Mucosa of stomach (tissue), 1 donor: Measurements from ENCODE around the gene RAPGEF1.

Experiments used
- H3K27me3 ChIP-seq: one replicate; pipeline ENCODE4 v1.7.0; 2013; ENCODE audit warnings: mild to moderate bottlenecking, low read length; ENCODE audit not compliant: control insufficient read depth, insufficient read depth
- H3K36me3 ChIP-seq: one replicate; pipeline ENCODE4 v1.7.0; 2013; ENCODE audit warnings: low read length; ENCODE audit not compliant: control insufficient read depth, insufficient read depth
- H3K4me1 ChIP-seq: one replicate; pipeline ENCODE4 v1.7.0; 2013; ENCODE audit warnings: mild to moderate bottlenecking, low read length; ENCODE audit not compliant: control insufficient read depth, insufficient read depth
- H3K4me3 ChIP-seq: one replicate; pipeline ENCODE4 v1.7.0; 2013; ENCODE audit warnings: low read length
- H3K9ac ChIP-seq: one replicate; pipeline ENCODE4 v1.7.0; 2013; ENCODE audit warnings: mild to moderate bottlenecking, low read length, moderate library complexity
- H3K9me3 ChIP-seq: one replicate; pipeline ENCODE4 v1.7.0; 2013; ENCODE audit warnings: mild to moderate bottlenecking, low read length, moderate library complexity; ENCODE audit not compliant: control insufficient read depth
- donor health status: Pancreatic carcinoma.

The RAPGEF1 gene

GRCh38 chr9:131698618-131698985, 41.3 kb downstream of the RAPGEF1 start:
- H3K4me1 ChIP-seq = peaks cover 33% of the 10 kb centered on the region
- no peak overlapping the region for H3K9ac ChIP-seq

GRCh38 chr9:131697908-131698617, 41.8 kb downstream of the RAPGEF1 start:
- Histone ChIP-seq H3K9ac (no peak overlapping the region), H3K4me3 (no peak overlapping the region), H3K36me3 (no peaks in the 10 kb centered on the region), H3K27me3 (no peaks in the 10 kb centered on the region), H3K9me3 (no peaks in the 10 kb centered on the region), H3K4me1 (peaks cover 28% of the 10 kb centered on the region)

More at GRCh38 chr9:131698618-131698985, 41.3 kb downstream of the RAPGEF1 start:
- no peaks in the 10 kb centered on the region for H3K27me3 ChIP-seq
- H3K9me3 ChIP-seq = no peaks in the 10 kb centered on the region
- H3K4me3 ChIP-seq = no peak overlapping the region
- no peaks in the 10 kb centered on the region for H3K36me3 ChIP-seq

- H3K9me3 ChIP-seq = no peaks in the 10 kb centered on the region
- no peaks in the 10 kb centered on the region for H3K36me3 ChIP-seq
- no peak overlapping the region for H3K4me3 ChIP-seq
- no peak overlapping the region for H3K9ac ChIP-seq
- no peaks in the 10 kb centered on the region for H3K27me3 ChIP-seq
- H3K4me1 ChIP-seq = peaks cover 27% of the 10 kb centered on the region
Measured at GRCh38 chr9:131697097-131697496, 42.8 kb downstream of the RAPGEF1 start.

- Histone ChIP-seq H3K9me3 (no peaks in the 10 kb centered on the region), H3K4me3 (no peak overlapping the region), H3K9ac (no peak overlapping the region), H3K27me3 (no peaks in the 10 kb centered on the region), H3K4me1 (peaks cover 23% of the 10 kb centered on the region), H3K36me3 (no peaks in the 10 kb centered on the region)
Measured at GRCh38 chr9:131695836-131696460, 43.9 kb downstream of the RAPGEF1 start.

GRCh38 chr9:131695366-131695765, 44.5 kb downstream of the RAPGEF1 start:
- no peaks in the 10 kb centered on the region for H3K9me3 ChIP-seq
- H3K9ac ChIP-seq = no peak overlapping the region
- H3K4me3 ChIP-seq = no peak overlapping the region
- no peaks in the 10 kb centered on the region for H3K36me3 ChIP-seq
- H3K4me1 ChIP-seq = peaks cover 23% of the 10 kb centered on the region
- H3K27me3 ChIP-seq = no peaks in the 10 kb centered on the region

- Histone ChIP-seq H3K4me1 (peaks cover 23% of the 10 kb centered on the region), H3K36me3 (no peaks in the 10 kb centered on the region), H3K4me3 (no peak overlapping the region), H3K27me3 (no peaks in the 10 kb centered on the region), H3K9me3 (no peaks in the 10 kb centered on the region), H3K9ac (no peak overlapping the region)
Measured at GRCh38 chr9:131693651-131694597, 46.0 kb downstream of the RAPGEF1 start.

- Histone ChIP-seq H3K27me3 (no peaks in the 10 kb centered on the region), H3K4me3 (no peak overlapping the region), H3K9ac (no peak overlapping the region), H3K36me3 (no peaks in the 10 kb centered on the region), H3K9me3 (no peaks in the 10 kb centered on the region), H3K4me1 (peaks cover 17% of the 10 kb centered on the region)
Measured at GRCh38 chr9:131692612-131693562, 47.0 kb downstream of the RAPGEF1 start.

- Histone ChIP-seq H3K9ac (no peak overlapping the region), H3K4me1 (peaks cover 9% of the 10 kb centered on the region), H3K9me3 (no peaks in the 10 kb centered on the region), H3K4me3 (no peak overlapping the region), H3K36me3 (no peaks in the 10 kb centered on the region), H3K27me3 (no peaks in the 10 kb centered on the region)
Measured at GRCh38 chr9:131691969-131692611, 47.8 kb downstream of the RAPGEF1 start.

GRCh38 chr9:131690941-131691573, 48.8 kb downstream of the RAPGEF1 start:
- H3K36me3 ChIP-seq = no peaks in the 10 kb centered on the region
- H3K4me1 ChIP-seq = peaks cover 11% of the 10 kb centered on the region
- no peaks in the 10 kb centered on the region for H3K27me3 ChIP-seq
- no peaks in the 10 kb centered on the region for H3K9me3 ChIP-seq
- H3K9ac ChIP-seq = no peak overlapping the region
- no peak overlapping the region for H3K4me3 ChIP-seq

GRCh38 chr9:131690462-131690861, 49.4 kb downstream of the RAPGEF1 start:
- no peak overlapping the region for H3K4me3 ChIP-seq
- H3K27me3 ChIP-seq = no peaks in the 10 kb centered on the region
- no peaks in the 10 kb centered on the region for H3K36me3 ChIP-seq
- peaks cover 11% of the 10 kb centered on the region for H3K4me1 ChIP-seq
- H3K9ac ChIP-seq = no peak overlapping the region
- H3K9me3 ChIP-seq = no peaks in the 10 kb centered on the region
